Activated CD4-positive, alpha-beta T cell treated with anti-CD3 and anti-CD28 coated beads for 36 hours (primary cell): ENCODE measurements around the gene SYNGR1. TPM values are rescaled to one million over a fixed set of nuclear protein-coding genes. Genes with fewer than 3 reads are reported as not detected.

Source experiments
- ATAC-seq: fragments of 200-7000 bp; cut with Tn5 transposase; one replicate; pipeline ENCODE4 v1.10.0; 2021; ENCODE audit warnings: mild to moderate bottlenecking, moderate library complexity
- CTCF ChIA-PET: fragments of 350-600 bp; sonication (Branson Sonifier 250); formaldehyde crosslinking; loops from one replicate; lab custom pipeline; 2021; ENCODE audit warnings: antibody characterized with exemption; lab: Charles Lee
- POLR2A ChIA-PET: fragments of 350-600 bp; sonication (Branson Sonifier 250); formaldehyde crosslinking; loops from one replicate; lab custom pipeline; 2021; ENCODE audit warnings: antibody characterized with exemption, inconsistent platforms; lab: Charles Lee
- DNase-seq: peaks from one replicate; pipeline ENCODE4 v3.0.0-alpha.2; 2020
- H3K27ac Mint-ChIP-seq: one replicate; pipeline ENCODE4 v1.8.0; 2021; ENCODE audit warnings: mixed read lengths
- H3K27me3 Mint-ChIP-seq: one replicate; pipeline ENCODE4 v1.8.0; 2021; ENCODE audit warnings: mixed read lengths
- H3K36me3 Mint-ChIP-seq: one replicate; pipeline ENCODE4 v1.8.0; 2021; ENCODE audit warnings: low read depth, mixed read lengths
- H3K4me1 Mint-ChIP-seq: one replicate; pipeline ENCODE4 v1.8.0; 2021; ENCODE audit warnings: mixed read lengths
- H3K4me3 Mint-ChIP-seq: one replicate; pipeline ENCODE4 v1.8.0; 2021; ENCODE audit warnings: mild to moderate bottlenecking, moderate library complexity, mixed read lengths
- H3K9me3 Mint-ChIP-seq: one replicate; pipeline ENCODE4 v1.8.0; 2021; ENCODE audit warnings: low read depth, mixed read lengths
- intact Hi-C, 2 experiments: fragments of 100-400 bp; cut with DNase I in 1 of 2; cut with micrococcal nuclease in 1 of 2; formaldehyde crosslinking; loops; one replicate each; pipeline versions ENCODE4 v1.14.2 to v1.15.1; 2022 to 2024; cut with DNase I, micrococcal nuclease
- total RNA-seq, 2 experiments: library from RNA; stranded (reverse); gene quantifications; one replicate each; pipeline ENCODE4 v1.2.3, GENCODE V29; 2021

Gene SYNGR1
- total RNA-seq, 2 experiments from 2014 or later: 0.58 to 0.89 TPM

DNA sequence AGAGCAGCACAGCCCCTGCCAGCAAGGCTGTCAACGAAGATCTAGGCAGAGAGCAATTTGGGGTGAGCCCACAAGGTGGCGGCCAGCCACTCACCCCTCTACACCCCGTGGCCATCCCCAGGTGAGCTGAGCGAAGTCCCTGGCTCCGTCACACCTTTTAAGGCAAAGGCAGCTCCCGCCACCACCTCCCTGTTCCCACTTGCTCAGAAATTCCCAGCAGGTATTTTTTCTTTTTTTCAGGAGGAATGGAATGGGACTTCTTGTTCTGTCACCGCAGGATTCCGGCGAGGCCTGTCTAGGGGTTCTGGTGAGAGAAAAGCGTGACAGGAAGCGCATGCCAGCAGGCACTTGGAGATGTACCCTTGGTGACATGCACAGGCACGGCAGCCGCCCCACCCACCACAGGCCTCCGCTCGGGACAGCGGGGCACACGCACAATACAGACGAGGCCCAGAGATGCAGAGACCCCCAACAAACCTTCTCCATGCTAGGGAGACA is 40.4 kb upstream of the SYNGR1 start:
- peaks cover 28% of the 10 kb centered on the region for H3K36me3 Mint-ChIP-seq
- ChIA-PET CTCF (interaction anchor here (0.6 to 4.6 kb wide), 7 partner anchors 9 to 1212 kb away, joined by 3 to 70 read pairs (median 3); no protein-coding TSS in a partner anchor), POLR2A (interaction anchor here (0.8 to 3.2 kb wide), 2 partner anchors 10 to 220 kb away, joined by 3 to 27 read pairs; partner anchors contain the start of gene RPL3)
- no peak overlapping the region for H3K27ac Mint-ChIP-seq
- no peaks in the 10 kb centered on the region for H3K9me3 Mint-ChIP-seq
- ATAC-seq: no peak
- no peak overlapping the region for H3K4me3 Mint-ChIP-seq
- intact Hi-C loops: no loop called here
- H3K4me1 Mint-ChIP-seq: peaks cover 6% of the 10 kb centered on the region
- peak; percentile 36 for DNase-seq
- no peaks in the 10 kb centered on the region for H3K27me3 Mint-ChIP-seq

GRCh38 chr22:39309881-39310714 is 39.7 kb upstream of the SYNGR1 start:
- Mint-ChIP-seq H3K27ac (no peak overlapping the region), H3K4me1 (peaks cover 11% of the 10 kb centered on the region), H3K4me3 (no peak overlapping the region), H3K36me3 (peaks cover 34% of the 10 kb centered on the region), H3K9me3 (no peaks in the 10 kb centered on the region), H3K27me3 (no peaks in the 10 kb centered on the region)
- DNase-seq (no peak), ATAC-seq (no peak)
- CTCF ChIA-PET: interaction anchor here (0.6 to 4.6 kb wide), 13 partner anchors 9 to 336 kb away, joined by 3 to 70 read pairs (median 4); partner anchors contain the start of gene RPL3
- POLR2A ChIA-PET: interaction anchor here (0.7 to 3.2 kb wide), 8 partner anchors 9 to 441 kb away, joined by 3 to 27 read pairs (median 4); partner anchors contain the start of gene RPL3
- intact Hi-C loops: loop anchor here (5.0 to 10.0 kb wide), 2 partner anchors 93 to 295 kb away; partner anchors contain the start of gene APOBEC3C (in 1 of the 2)

DNA sequence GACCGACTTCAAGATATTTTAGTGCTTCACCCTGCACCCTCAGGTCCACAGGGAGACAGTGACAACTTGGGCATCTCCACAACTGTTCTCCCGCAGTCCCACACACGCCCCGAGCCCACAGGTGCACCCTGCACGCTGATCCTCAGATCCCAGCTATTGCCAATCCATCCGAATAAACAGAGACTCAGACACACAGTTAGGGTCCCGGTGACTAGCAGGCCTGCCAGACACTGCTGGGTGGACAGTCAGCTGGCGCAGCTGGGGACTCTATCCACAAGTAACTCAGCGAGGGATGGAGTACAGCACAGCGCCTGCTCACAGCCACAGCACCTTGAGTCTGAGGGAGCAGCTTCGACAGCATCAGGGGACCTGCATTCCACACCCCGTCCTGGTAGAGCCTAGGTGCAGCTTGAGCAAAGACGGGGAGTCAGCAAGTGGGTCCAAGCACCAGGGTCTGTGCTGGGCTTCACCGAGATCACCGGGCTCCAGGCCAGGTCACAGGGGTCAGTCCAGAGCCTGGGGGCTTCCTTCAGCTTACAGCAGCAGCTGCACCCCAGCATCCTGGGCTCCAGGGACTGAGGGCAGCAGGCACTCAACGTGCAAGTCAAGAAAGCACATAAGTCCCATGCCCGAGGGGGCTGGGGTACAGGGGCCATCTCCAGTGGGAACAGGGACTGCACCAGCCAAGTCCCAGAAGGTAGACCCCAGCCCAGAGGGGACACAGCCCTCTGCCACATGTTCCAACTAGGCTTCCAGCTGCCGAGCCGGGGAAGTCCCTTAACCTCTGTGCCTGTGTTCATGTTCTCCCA is 38.0 kb upstream of the SYNGR1 start:
- ATAC-seq: peak; percentile 5
- peak; percentile 44 for DNase-seq

DNA sequence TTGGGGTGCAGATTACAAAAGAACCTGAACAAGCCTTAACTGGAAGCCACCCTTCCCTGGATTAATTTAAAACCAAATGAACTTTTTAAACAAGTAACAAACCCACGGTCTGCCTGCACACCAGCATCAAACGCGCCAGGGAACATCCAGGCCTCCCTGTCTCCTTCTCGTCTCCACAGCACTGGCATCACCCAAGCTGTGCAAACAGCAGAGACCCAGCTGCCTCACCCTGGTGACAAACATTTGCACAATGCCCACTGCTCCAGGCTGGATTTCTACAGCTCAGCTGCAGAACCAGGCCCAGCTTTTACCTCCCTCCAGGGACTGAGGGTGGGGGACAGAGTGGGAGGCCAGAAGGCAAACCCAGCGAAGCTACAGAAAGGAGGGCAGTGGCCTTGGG is 37.4 kb upstream of the SYNGR1 start:
- H3K9me3 Mint-ChIP-seq: no peaks in the 10 kb centered on the region
- intact Hi-C loops: loop anchor here (5.0 to 10.0 kb wide), 2 partner anchors 95 to 298 kb away; partner anchors contain the start of gene APOBEC3C (in 1 of the 2)
- CTCF ChIA-PET: interaction anchor here (0.6 to 4.6 kb wide), 4 partner anchors 110 to 442 kb away, joined by 3 to 70 read pairs (median 3); no protein-coding TSS in a partner anchor
- DNase-seq (peak; percentile 19), ATAC-seq (no peak)
- H3K27me3 Mint-ChIP-seq: no peaks in the 10 kb centered on the region
- peaks cover 58% of the 10 kb centered on the region for H3K36me3 Mint-ChIP-seq
- H3K4me3 Mint-ChIP-seq: no peak overlapping the region
- POLR2A ChIA-PET: interaction anchor here (0.6 to 3.2 kb wide), 2 partner anchors 7 to 210 kb away, joined by 3 to 27 read pairs; partner anchors contain the start of gene RPL3
- H3K4me1 Mint-ChIP-seq: peaks cover 29% of the 10 kb centered on the region
- no peak overlapping the region for H3K27ac Mint-ChIP-seq

More for the DNA sequence above, 38.0 kb upstream of the SYNGR1 start:
- CTCF ChIA-PET: interaction anchor here (0.6 to 4.6 kb wide), 14 partner anchors 8 to 1100 kb away, joined by 3 to 70 read pairs (median 4); partner anchors contain the start of gene RPL3
- POLR2A ChIA-PET: interaction anchor here (0.5 to 3.2 kb wide), 10 partner anchors 7 to 543 kb away, joined by 3 to 27 read pairs (median 4); partner anchors contain the start of gene RPL3
- H3K4me3 Mint-ChIP-seq: no peak overlapping the region
- intact Hi-C loops: loop anchor here (1.0 to 10.0 kb wide), 3 partner anchors 94 to 297 kb away; partner anchors contain the start of gene APOBEC3C (in 1 of the 2)
- no peaks in the 10 kb centered on the region for H3K27me3 Mint-ChIP-seq
- H3K9me3 Mint-ChIP-seq: no peaks in the 10 kb centered on the region
- peak overlapping the region; percentile 29 for H3K27ac Mint-ChIP-seq
- H3K36me3 Mint-ChIP-seq: peaks cover 51% of the 10 kb centered on the region
- peaks cover 23% of the 10 kb centered on the region for H3K4me1 Mint-ChIP-seq

DNA sequence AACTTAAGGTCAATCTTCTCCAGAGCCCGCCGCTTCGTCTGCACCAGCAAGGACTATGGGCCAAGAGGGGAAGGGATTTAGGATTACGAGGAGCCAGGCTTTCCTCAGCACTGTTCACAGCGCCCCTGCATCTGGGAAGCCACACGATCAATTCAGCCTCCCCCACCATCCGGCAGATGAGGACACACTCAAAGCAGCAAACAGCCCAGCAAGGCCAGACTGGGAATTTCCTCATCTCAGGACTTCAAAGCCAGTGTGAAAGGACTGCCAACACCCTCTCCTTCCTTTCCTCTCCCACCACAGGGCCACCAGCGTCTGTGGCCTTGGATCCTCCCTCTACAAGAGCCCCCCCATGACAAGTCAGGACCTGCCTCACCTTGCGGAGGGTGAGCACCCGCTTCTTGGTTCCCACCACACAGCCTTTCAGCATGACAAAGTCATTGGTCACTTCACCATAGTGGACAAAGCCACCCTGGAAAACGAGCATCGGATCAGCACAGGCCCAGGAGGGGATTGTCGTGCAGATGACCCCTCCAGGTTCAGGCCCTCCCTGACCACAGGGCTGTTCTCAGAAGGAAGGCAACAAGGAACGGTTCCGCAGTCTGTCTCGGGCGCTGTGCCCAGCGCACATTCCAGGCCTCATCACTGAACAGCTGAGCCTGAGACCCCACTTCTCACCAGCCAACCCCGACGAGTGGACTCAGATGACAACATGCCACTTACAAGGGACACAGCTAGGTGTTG is 36.4 kb upstream of the SYNGR1 start:
- ATAC-seq (no peak), DNase-seq (no peak)
- H3K4me1 Mint-ChIP-seq: peaks cover 35% of the 10 kb centered on the region
- H3K4me3 Mint-ChIP-seq: no peak overlapping the region
- peaks cover 68% of the 10 kb centered on the region for H3K36me3 Mint-ChIP-seq
- H3K27me3 Mint-ChIP-seq: no peaks in the 10 kb centered on the region
- H3K9me3 Mint-ChIP-seq: no peaks in the 10 kb centered on the region
- H3K27ac Mint-ChIP-seq: no peak overlapping the region
- POLR2A ChIA-PET: interaction anchor here (0.7 to 1.0 kb wide), 2 partner anchors 149 to 372 kb away, joined by 3 read pairs; no protein-coding TSS in a partner anchor
- CTCF ChIA-PET: interaction anchor here (1.4 to 4.6 kb wide), 2 partner anchors 141 to 443 kb away, joined by 3 to 70 read pairs; no protein-coding TSS in a partner anchor
- intact Hi-C loops: loop anchor here (5.0 to 10.0 kb wide), 2 partner anchors 96 to 299 kb away; partner anchors contain the start of gene APOBEC3C (in 1 of the 2)

- no peak for ATAC-seq
- no peaks in the 10 kb centered on the region for H3K9me3 Mint-ChIP-seq
- ChIA-PET CTCF (interaction anchor here (0.5 to 4.8 kb wide), 6 partner anchors 8 to 836 kb away, joined by 3 to 37 read pairs (median 4); no protein-coding TSS in a partner anchor), POLR2A (interaction anchor here (0.7 to 1.8 kb wide), 5 partner anchors 144 to 373 kb away, joined by 3 to 5 read pairs (median 3); partner anchors contain the start of gene RPS19BP1)
- peaks cover 35% of the 10 kb centered on the region for H3K4me1 Mint-ChIP-seq
- intact Hi-C loops: loop anchor here (5.0 to 10.0 kb wide), 2 partner anchors 97 to 300 kb away; partner anchors contain the start of gene APOBEC3C (in 1 of the 2)
- H3K27me3 Mint-ChIP-seq: no peaks in the 10 kb centered on the region
- peak overlapping the region; percentile 14 for H3K27ac Mint-ChIP-seq
- peak overlapping the region; percentile 100 for H3K4me3 Mint-ChIP-seq
- DNase-seq: peak; percentile 32
- peaks cover 78% of the 10 kb centered on the region for H3K36me3 Mint-ChIP-seq
These were observed 35.4 kb upstream of the SYNGR1 start for GRCh38 chr22:39314251-39314971.

DNA sequence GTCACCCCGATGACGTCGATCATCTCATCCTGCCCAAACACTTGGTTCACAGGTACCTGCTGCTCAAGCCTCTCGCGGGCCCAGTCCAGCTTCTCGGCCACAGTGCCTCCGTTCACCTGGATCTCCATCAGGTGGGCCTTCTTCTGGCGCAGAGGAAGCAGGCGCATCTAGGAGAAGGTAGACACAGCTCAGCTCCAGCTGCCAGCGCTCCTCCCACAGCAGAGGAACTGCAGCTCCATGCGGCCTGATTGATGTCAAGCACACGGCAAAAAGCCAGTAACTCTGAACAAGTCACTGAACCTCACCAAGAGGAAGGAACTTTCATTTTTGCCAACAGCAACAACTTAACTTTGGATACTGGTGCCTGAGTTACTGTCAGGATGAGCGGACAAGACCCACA is 34.4 kb upstream of the SYNGR1 start:
- H3K9me3 Mint-ChIP-seq: no peaks in the 10 kb centered on the region
- intact Hi-C loops: loop anchor here (5.0 to 10.0 kb wide), 4 partner anchors 163 to 592 kb away; partner anchors contain the start of genes APOBEC3C (in 1 of the 2), CBX6 (in 1 of the 2) and CBX7 (in 1 of the 2)
- no peaks in the 10 kb centered on the region for H3K27me3 Mint-ChIP-seq
- DNase-seq: no peak
- peak overlapping the region; percentile 100 for H3K27ac Mint-ChIP-seq
- peaks cover 81% of the 10 kb centered on the region for H3K36me3 Mint-ChIP-seq
- CTCF ChIA-PET: interaction anchor here (0.6 to 4.8 kb wide), 9 partner anchors 9 to 401 kb away, joined by 3 to 37 read pairs (median 4); no protein-coding TSS in a partner anchor
- peaks cover 35% of the 10 kb centered on the region for H3K4me1 Mint-ChIP-seq
- peak overlapping the region; percentile 100 for H3K4me3 Mint-ChIP-seq
- POLR2A ChIA-PET: interaction anchor here (0.6 to 2.7 kb wide), 6 partner anchors 8 to 394 kb away, joined by 3 to 6 read pairs (median 5); partner anchors contain the start of gene RPS19BP1
- ATAC-seq: no peak

GRCh38 chr22:39316440-39317083 is 33.2 kb upstream of the SYNGR1 start:
- POLR2A ChIA-PET: interaction anchor here (0.6 to 2.7 kb wide), 14 partner anchors 9 to 1107 kb away, joined by 3 to 11 read pairs (median 4); partner anchors contain the start of gene ATF4
- ATAC-seq: peak; percentile 41
- H3K36me3 Mint-ChIP-seq: peaks cover 78% of the 10 kb centered on the region
- H3K4me3 Mint-ChIP-seq: peak overlapping the region; percentile 100
- no peaks in the 10 kb centered on the region for H3K27me3 Mint-ChIP-seq
- H3K27ac Mint-ChIP-seq: peak overlapping the region; percentile 100
- no peaks in the 10 kb centered on the region for H3K9me3 Mint-ChIP-seq
- peaks cover 36% of the 10 kb centered on the region for H3K4me1 Mint-ChIP-seq
- CTCF ChIA-PET: interaction anchor here (0.5 to 4.8 kb wide), 20 partner anchors 10 to 1662 kb away, joined by 3 to 37 read pairs (median 4); partner anchors contain the start of gene SYNGR1
- intact Hi-C loops: loop anchor here (1.0 to 10.0 kb wide), 6 partner anchors 145 to 612 kb away; partner anchors contain the start of genes APOBEC3C (in 1 of the 2), CBX6 (in 1 of the 2), CBX7 (in 1 of the 2) and GTPBP1 (in 1 of the 2)
- DNase-seq: peak; percentile 90
